HuH-7 (cell line): Measurements from ENCODE around the gene PLEKHM3.
A peak's percentile ranks its signal among the peaks of the same experiment; 100 is the strongest.
"Not testable (repeated sequence)": the region's sequence is repeated elsewhere in the genome, so short reads cannot be mapped to it uniquely, and the experiment has no call there.

Experiments
- DNase-seq: peaks from one replicate; pipeline ENCODE4 v3.0.0; 2011; ENCODE audit warnings: low spot score

Gene PLEKHM3

DNA sequence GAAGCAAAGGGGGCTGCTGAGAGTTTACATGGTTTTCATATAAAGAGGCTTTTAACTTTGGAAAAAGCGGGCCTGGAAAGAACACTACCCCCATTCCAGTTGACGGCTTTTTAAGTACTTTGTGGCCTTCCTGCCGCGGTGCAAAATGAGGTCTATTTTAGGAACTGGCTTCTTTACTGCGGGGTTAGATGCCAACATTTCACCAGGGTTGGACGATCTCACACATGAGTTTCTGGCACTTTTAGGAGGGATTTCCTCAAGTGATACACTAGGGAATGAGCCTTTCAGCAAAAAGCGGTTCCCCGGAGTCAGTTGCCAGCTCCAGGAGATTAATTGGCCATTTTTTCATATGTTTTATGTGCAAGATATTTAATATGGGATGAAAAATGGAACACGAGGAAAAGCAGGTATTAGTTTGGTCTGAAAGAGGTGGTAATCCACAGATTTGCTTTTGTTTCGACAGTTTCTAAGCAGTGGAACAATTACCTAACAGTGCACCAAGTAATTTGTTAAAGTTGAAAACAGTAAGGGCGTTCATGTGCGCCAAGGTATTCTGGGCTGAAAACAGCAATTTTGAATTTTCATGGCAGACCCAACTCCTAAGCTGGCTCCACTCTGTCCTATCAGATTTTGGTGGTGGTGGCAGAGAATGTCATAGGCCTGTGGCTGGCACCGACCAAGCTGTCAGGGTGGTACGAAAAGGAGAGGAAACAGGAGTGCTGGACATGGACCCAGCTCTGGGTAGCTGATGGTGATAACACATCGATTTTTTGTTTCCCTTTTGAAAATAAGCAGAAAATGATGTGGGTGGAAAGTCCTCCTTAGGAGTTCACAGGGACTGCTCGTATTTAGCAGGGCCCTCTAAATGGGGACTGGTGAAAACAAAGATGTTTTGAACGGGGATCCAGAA, 200.0 kb downstream of the PLEKHM3 start:
- no peak for DNase-seq

DNA sequence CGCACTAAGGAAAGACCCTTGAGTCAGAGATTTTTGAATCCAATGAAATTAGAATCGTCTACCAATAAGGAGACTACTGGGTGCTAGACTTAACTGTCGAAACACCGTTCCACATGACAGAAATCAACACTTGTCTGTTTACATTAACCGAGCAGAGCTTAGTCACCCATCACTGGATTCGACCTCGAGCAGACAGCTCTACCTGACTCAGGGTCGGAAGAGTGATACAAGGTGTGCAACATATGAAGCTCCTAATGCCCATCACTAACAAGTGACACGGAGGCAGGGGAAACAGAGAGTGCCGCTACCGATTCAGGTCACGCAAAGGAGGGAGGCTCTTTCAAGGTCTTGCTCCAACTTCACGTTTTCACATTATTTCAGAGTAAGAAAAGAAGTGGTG, 201.5 kb downstream of the PLEKHM3 start:
- DNase-seq, result no peak

DNA sequence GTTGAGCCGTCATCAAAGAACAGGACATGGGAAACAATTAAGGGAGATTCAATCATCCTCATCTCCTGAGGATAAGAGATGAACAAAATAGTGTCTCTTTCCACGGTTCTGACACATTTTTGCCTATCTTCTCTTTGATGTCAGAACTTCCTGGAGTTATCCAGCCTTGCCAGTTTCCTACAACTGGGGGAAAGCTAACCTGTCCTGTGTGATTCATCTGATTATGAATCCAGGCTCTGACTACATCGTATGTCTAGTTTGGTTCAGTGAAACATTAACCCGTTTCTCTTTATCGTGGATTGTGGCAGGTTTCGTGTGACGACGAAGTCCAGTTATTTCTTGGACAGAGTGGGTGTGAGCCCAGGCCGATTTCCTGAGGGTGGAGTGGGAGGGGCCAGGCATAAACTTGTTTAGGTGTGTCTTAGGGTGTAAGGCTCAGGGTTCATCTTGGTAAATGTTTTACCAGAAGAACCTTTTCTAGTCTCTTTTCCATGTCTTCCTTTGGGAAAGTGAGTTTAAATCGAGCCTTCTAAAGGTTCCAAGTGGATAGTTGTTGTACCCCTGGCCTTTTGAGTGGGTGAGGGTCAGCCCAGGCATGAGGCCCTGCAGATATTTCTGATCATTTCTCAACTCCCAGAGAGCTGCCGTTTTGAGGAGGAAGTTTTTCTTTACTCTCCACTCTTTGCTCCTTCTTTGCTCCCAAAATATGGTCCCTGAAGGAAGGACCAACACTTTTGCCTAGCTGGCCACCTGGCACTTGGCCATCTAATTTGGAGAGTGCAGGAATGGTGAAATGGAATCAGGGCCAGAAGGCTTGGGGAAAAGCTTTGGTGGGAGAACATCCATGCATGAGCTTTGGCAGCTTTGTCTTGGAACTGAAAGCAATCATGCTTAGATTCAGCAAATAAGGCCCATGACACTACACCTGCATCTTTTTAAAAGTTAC, 205.2 kb downstream of the PLEKHM3 start:
- DNase-seq, result peak; percentile 56

DNA sequence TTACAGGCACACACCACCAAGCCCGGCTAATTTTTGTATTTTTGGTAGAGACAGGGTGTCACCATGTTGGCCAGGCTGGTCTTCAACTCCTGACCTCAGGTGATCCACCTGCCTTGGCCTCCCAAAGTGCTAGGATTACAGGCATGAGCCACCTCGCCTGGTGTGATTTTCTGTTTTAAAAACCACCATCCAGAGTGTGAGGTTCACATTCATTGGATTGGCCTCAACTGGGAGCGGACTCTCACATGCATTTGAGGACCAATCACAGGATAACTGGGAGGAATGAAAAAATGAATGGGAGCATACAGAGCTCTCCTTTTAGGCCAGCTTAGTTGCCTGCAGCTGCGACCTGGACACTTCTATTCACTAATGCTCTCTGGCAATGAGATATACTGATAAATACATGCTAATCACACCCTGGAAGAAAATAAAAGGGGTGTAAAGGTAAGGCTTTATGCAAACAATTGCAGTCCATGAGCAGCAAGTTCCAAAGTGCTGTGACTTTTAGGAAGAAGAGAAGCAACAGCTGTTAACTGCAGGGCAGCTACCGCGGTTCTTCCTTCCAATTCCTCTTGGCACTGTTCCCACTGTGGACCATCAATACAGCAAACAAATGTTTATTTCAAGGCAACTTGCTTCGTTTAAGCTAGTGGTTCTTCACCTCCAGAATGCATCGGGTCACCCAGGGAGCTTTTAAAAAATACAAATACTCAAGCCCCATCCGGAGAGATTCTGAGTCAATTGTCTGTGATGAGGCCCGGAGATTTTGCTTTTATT, 206.1 kb downstream of the PLEKHM3 start:
- no peak for DNase-seq

DNA sequence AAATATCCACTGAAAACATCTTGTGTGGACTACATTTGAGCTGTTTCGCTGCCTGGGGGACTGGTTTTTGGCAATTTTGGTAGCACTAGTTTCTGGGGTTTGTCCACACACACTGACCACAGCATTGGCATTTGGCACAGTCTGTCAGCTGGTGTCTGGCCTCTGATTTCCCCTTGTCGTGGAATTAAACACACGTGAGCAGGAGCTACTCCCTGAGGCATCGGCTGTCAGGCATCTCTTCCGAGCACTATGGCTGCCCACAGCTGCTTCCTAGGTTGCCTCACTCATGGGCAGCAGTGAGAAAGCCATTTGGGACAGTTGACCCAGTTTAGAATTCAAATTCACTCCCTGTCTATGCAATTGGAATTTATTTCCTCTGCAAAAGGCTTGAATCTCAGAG, 208.8 kb downstream of the PLEKHM3 start:
- no peak for DNase-seq

DNA sequence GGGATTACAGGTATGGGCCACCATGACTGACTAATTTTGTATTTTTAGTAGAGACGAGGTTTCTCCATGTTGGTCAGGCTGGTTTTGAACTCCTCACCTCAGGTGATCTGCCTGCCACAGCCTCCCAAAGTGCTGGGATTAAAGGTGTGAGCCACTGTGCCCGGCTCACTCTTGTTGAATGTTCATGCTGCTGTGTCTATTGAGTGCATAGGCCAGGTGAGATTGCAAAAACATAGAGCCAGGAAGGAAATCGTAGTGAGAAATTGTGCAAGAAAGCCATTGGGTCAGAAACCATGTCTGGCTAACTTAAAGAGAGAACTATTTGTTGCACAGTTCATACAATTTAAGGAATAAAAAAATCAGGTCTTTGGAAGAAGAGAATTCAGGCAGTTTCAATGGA, 210.1 kb downstream of the PLEKHM3 start:
- DNase-seq, result no peak

DNA sequence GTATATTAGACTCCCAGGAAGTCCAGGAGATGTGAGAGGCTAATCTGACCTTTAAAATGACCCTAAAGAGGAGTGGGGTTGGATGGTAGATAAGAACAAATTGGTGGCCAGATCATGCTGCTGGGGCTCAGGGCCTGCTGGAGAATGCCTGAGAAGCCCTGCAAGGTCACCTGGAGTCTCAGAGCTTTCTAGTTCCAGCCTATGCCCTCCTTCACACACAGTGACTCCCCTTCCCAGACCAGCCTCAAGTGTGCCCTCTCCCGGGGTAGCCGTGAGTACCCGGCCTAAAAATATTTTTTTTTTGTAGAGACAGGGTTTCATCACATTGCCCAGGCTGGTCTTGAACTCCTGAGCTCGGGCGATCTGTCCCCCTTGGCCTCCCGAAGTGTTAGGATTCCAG, 211.4 kb downstream of the PLEKHM3 start:
- DNase-seq, result no peak

DNA sequence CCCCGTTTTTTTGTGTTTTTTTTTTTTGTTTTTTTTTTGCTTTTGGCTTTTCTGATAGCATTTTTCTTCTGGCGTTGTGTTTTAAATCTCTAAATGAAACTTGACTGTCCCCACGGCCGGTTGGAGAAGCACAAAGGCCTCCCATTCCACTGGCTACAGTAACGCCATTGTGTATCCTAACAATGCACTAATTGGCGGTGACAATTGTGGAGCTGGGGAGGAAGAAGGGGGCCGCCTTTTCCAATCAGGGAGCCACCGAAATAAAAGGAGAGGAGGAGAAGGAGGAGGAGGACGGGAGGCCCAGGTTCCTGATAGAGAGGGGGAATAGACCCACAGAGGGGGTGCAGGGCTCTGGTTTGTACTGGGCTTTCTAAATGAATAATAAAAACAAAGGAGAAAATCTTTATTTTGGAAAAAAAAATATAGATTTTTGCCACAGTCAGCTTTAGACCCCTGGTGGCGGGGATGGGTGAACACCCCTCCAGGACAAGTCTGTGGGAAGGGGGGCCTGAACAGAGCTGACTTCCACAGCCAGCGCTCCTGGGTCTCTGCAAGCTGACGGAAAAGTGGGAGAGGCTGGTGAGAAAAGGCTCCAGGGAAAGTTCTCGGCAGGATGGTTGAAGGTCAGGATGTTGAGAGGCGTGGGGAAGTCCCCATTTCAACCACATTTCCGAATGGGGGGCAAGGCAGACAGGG, 212.0 kb downstream of the PLEKHM3 start:
- no peak for DNase-seq

DNA sequence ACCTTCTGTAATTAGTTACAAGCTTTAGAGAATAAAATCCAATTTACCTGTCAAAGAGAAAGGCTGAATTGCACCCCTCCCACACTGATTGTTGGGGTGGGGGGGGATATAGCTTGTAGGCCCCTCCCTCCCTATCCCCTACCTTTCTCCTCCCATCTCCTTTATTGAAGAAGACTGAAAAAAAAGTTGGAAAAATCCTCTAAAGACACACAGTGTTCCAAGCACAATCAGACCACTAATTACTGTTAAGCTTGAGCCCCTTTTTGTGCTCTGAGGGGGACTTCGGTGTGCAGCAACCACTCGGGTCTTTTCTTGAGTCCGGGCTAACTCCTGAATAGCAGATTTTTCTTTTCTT, 212.6 kb downstream of the PLEKHM3 start:
- DNase-seq, result no peak

DNA sequence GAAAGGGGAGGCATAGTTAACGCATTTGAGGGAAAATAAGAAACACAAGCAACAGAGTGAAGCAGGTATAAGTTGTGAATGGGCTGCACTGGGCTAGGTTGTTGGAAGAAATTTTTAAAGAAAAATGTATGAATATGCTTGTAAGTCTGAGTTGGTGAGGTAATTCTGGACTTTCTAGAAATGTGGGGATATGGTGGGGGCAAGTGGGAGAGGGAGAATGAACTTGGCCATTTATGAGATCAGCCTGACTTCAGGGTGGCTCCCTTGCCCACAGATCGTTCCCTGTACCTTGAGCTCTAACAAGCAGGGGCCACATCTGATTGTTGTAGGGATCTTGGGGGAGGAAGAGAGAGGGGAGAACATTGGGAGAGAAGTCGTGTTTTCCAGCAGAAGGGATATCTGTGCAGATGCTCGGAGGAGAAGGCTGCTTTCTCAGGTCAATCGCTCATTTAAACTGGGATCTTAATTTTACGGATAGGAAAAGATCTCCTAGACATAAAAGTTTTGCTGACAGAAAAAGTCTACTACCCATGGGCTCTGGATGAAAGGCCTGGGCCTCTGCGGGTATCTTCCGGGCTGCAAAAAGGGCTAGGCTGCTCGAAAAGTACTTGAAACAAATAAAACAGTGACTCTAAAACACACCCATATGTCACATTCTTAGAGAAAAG, 213.1 kb downstream of the PLEKHM3 start:
- DNase-seq, result no peak

DNA sequence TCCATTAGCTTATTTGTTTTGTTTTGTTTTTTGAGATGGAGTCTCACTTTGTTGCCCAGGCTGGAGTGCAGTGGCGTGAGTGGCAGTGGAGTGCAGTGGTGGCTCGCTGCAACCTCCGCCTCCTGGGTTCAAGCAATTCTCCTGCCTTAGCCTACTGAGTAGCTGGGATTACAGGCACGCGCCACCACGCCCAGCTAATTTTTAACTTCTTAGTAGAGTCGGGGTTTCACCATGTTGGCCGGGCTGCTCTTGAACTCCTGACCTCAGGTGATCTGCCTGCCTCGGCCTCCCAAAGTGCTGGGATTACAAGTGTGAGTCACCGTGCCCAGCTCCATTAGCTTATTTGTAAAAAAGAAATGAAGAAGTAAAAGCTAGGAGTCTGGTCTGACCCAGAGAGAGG, 213.7 kb downstream of the PLEKHM3 start:
- DNase-seq, result not testable (repeated sequence)

DNA sequence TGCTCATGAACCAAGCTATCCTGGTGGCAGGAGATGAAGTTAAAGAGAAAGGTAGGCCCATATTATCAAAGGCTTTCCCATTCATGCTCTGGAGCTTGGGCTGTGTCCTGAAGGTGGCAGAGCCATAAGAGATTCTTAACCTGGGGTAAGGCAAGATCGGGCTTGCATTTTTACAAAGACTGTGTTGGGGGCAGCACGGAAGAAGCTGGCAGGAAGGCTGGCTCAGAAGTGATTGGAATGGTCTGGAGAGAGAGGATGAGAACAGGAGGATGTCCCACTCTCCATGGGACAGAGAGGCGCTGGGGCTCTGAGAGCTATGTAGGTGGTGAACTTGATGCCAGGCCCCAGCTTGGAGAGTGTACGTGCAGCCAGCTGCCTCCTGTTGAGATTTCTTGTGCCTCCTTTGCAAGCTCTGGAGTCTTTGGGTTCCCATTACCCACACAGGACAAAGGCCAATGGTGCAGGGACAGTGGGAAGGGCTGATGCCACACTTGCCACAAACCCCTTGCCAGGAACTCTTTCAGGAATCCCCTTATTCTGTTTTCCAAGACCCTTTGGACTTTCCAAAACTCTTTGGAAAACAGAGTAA, 215.0 kb downstream of the PLEKHM3 start:
- no peak for DNase-seq

DNA sequence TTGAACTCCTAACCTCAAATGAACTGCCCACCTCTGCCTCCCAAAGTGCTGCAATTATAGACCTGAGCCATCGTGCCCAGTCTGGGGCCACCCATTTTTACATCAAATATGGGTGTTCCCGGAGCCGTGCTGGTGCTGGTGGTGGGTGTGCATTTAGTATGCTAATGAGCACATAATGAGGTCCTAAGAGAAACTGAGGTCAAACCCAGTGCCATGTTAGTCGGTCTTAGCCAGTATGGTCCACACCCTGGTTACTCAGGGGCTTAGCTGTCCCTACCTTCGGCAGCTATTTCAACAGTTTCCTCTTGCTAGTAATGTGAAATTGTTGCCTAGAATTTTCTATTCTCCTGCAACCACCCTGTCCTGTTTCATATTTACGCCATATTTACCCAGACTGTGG, 217.2 kb downstream of the PLEKHM3 start:
- no peak for DNase-seq

DNA sequence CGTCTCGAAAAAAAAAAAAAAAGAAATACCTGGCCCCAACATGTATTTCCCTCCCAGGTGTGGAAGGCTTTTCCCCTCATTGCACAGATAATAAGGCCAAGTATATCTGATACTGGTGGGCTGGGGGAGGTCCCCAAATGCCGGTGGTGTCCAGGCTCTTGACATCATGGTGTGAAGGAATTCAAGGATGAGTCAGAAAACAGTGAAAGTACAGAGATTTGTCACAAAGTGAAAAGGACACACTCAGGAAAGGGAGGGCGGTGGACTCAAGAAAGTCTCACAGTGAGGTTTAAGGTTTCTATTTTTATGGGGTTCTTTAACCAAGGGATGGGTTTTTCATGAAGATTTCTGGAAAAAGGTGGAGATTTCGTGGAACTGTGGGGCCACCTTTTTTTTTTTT, 217.8 kb downstream of the PLEKHM3 start:
- DNase-seq, result no peak

DNA sequence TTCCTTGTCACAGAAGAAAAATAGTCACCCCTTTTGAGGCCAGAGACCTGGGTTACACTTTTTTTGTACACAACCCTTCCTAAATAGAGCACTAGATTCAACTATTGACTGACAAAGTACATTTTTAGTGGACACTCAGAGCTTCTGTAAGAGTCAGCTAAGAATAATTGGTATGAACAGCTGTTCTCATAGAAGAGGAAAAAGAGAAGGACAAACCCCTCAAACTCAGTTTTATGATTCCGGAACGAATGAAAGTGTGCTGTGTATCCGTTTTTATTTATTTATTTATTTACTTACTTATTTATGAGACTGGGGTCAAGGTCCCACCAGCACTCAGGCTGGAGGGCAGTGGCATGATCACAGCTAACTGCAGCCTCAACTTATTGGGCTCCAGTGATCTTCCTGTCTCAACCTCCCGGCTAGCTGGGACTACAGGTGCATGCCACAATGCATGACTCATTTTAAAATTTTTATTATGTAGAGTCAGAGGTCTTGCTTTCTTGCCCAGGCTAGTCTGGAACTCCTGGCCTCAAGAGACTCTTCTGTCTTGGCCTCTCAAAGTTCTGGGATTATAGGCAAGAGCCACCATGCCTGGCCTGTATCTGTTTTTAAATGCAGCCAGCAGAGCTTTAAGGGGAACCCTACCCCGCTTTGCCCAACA, 219.6 kb downstream of the PLEKHM3 start:
- no peak for DNase-seq

DNA sequence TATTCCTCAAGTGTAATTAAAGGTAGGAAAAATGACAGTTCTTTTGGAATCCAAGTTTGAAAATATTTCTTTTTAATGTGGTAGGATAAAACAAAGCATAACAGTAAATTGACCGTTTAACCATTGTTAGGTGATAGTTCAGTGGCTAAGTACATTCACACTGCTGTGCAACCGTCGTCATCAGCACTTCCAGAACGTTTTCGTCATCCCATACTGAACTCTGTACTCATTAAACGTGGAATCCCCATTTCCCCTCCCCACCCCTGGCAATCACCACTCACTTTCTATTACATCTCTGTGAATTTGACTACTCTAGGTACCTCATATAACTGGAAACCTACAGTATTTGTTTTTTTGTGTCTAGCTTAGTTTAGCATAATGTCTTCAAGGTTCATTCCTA, 222.7 kb downstream of the PLEKHM3 start:
- no peak for DNase-seq

DNA sequence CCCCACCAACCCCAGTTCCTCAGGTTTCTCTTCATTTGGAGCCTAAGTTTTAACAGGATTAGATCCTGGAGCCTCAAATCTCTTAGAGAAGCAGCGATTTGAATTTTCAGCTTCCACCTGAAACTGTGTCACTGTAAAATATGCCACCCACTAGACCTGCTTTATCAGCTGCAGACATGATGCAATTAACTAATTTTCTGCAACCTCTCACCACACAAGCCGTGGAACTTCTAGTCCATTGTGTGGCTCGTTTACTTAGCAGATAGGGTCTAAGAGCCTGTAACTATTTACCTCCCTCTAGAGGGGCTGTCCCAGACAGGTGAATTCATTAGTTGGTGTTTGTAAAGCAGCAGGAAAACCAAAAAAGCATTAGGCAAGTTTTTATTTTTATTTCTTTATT, 224.1 kb downstream of the PLEKHM3 start:
- peak; percentile 41 for DNase-seq

DNA sequence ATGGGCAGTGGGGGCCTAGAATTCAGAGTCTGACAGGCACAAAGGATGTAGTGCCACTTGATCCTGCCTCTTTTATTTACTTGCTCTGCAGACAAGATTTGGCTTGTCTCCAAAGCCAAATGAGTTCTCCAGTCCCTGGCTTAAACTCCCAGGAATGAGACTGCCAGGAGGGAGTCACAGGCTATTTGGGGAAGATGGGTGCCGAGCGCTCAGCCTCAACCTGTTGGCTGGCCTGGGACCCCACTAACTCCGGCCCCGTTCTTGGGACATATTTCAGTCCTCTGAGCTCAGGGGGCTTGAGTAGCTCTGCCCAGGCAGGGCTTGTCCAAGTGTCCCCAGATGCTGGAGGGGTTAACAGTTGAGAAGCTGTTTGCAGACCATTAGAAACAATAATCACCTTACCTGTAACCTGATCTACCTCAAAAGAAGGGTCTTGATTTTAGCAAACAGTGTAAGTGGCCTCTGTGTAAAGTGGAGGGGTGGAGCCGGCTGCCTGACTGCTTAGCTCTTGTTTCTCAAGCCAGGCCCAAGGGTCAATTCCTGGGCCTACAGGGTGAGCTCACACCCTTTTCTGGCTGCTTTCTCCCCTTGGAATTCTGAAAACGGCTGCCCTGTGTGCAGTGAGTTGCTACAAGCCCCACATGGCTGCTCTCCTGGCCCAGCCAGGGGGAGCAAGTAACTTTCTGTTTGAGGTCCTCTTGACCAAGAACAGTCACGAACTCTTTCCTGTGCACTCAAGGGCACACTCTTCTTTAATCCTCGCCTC, 228.6 kb downstream of the PLEKHM3 start:
- DNase-seq, result peak; percentile 40

DNA sequence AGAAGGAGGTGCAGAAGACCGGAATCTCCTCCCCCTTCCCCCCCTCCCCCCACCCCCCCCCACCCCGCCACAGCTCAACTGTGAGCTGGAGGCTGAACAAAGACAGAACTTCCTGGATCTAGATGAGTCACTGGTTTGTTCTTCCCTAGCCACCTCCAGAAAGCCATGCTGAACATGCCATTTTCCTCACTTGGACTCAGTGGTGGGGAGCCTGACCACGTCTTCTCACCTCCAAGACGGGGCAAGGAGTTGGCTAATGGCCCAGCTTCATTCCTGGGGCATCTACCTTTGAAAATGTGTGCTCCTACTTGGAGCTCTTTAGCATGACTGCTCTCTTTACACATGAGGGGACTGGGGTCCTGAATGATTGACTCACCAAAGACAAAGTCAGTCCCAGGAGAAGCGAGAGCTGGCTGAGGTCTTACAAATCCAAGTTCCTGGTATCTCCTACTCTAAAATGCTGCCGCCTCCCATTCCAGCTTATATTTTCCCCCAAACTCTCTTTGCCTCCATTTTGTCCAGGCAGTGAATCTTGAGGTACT, 233.0 kb downstream of the PLEKHM3 start:
- no peak for DNase-seq
